ENCODE results near the gene BIRC6.
A peak's percentile ranks its signal among the peaks of the same experiment; 100 is the strongest.
"Not testable (repeated sequence)": the region's sequence is repeated elsewhere in the genome, so short reads cannot be mapped to it uniquely, and the experiment has no call there.

BIRC6 gene

GRCh38 chr2:32356681-32357317, at the start of gene BIRC6:
BIRC6 (plus strand) TSS chr2:32357023; CDS start chr2:32357162, 139 bp downstream.
- peak; percentile 85 to 88 for DNase-seq

GRCh38 chr2:32310577-32310976, 46.2 kb upstream of the BIRC6 start:
- DNase-seq = no peak

GRCh38 chr2:32314886-32315285, 41.9 kb upstream of the BIRC6 start:
- no peak for DNase-seq

GRCh38 chr2:32328679-32329078, 28.1 kb upstream of the BIRC6 start:
- DNase-seq = not testable (repeated sequence)

GRCh38 chr2:32329180-32329980, 27.4 kb upstream of the BIRC6 start:
- not testable (repeated sequence) for DNase-seq

GRCh38 chr2:32330136-32330535, 26.7 kb upstream of the BIRC6 start:
- no peak for DNase-seq

GRCh38 chr2:32342801-32343200, 14.0 kb upstream of the BIRC6 start:
- DNase-seq = no peak

- DNase-seq = not testable (repeated sequence)
These were observed 6.0 kb upstream of the BIRC6 start for GRCh38 chr2:32350797-32351196.

GRCh38 chr2:32355976-32356680, 695 bp upstream of the BIRC6 start:
- no peak for DNase-seq

- peak; percentile 18 to 38 for DNase-seq
These were observed 691 bp downstream of the BIRC6 start for GRCh38 chr2:32357318-32358110.

GRCh38 chr2:32358111-32358482, 1.3 kb downstream of the BIRC6 start:
- no peak for DNase-seq

- no peak for DNase-seq
These were observed 3.6 kb downstream of the BIRC6 start for GRCh38 chr2:32360416-32360815.

- not testable (repeated sequence) for DNase-seq
These were observed 6.2 kb downstream of the BIRC6 start for GRCh38 chr2:32362997-32363396.

- no peak for DNase-seq
These were observed 6.8 kb downstream of the BIRC6 start for GRCh38 chr2:32363597-32363996.

GRCh38 chr2:32364290-32364689, 7.5 kb downstream of the BIRC6 start:
- DNase-seq = not testable (repeated sequence)

- not testable (repeated sequence) for DNase-seq
These were observed 8.9 kb downstream of the BIRC6 start for GRCh38 chr2:32365679-32366078.

- DNase-seq = no peak
These were observed 9.8 kb downstream of the BIRC6 start for GRCh38 chr2:32366595-32366994.

GRCh38 chr2:32369222-32369621, 12.4 kb downstream of the BIRC6 start:
- DNase-seq = no peak

GRCh38 chr2:32370942-32371341, 14.1 kb downstream of the BIRC6 start:
- DNase-seq = not testable (repeated sequence)

GRCh38 chr2:32372519-32373182, 15.8 kb downstream of the BIRC6 start:
- DNase-seq = no peak

GRCh38 chr2:32375228-32375892, 18.5 kb downstream of the BIRC6 start:
- no peak for DNase-seq

GRCh38 chr2:32376756-32377155, 19.9 kb downstream of the BIRC6 start:
- DNase-seq = no peak

Data from activated CD4-positive, alpha-beta T cell treated with anti-CD3 and anti-CD28 coated beads for 4 hours (primary cell).